HepG2 (cell line): Measurements from ENCODE around the gene ADGRL2. TPM values are rescaled to one million over a fixed set of nuclear protein-coding genes. Genes with fewer than 3 reads are reported as not detected.

Experiments used
- ATAC-seq: fragments of 200-7000 bp; cut with Tn5 transposase; 3 replicates; pipeline ENCODE4 v1.9.1; 2020; ENCODE audit warnings: mild to moderate bottlenecking, moderate library complexity
- BruUV-seq: library from RNA; stranded (reverse); fragments of 400-500 nt; replicated peaks from 2 replicates; lab custom pipeline; 2021; lab: Mats Ljungman, UMichigan
- CTCF ChIA-PET: fragments of 300-600 bp; formaldehyde crosslinking; extraction: SDS; loops from one replicate; lab custom pipeline; 2021; ENCODE audit warnings: low total read pairs, inconsistent platforms, low intra/inter-chr PET ratio; lab: Yijun Ruan, JAX
- POLR2A ChIA-PET: fragments of 350-600 bp; sonication (Branson Sonifier 250); formaldehyde crosslinking; loops from one replicate; lab custom pipeline; 2020; ENCODE audit warnings: antibody characterized with exemption, inconsistent platforms; lab: Yijun Ruan, JAX
- DNase-seq: peaks from one replicate; pipeline ENCODE4 v3.0.0-alpha.2; 2015; ENCODE audit warnings: low spot score
- FAIRE-seq: peaks from 3 replicates; lab custom pipeline; 2011; peaks lifted over from hg19 to GRCh38; lab: Jason Lieb, UNC
- H2AFZ ChIP-seq: one replicate; pipeline ENCODE4 v1.6.1; 2011; ENCODE audit warnings: low read length, inconsistent platforms
- H3K27ac ChIP-seq: fragments of 300-600 bp; 3 replicates; pipeline ENCODE4 v1.8.0; 2011; ENCODE audit warnings: mixed run types, mild to moderate bottlenecking, mixed read lengths, low read length, inconsistent platforms; ENCODE audit not compliant: insufficient read depth; ENCODE audit errors: extremely low read length
- H3K27me3 ChIP-seq, 2 experiments: fragments of 200-600 bp in 1 of 2; 2 replicates in 1 of 2; 3 replicates in 1 of 2; pipeline versions ENCODE4 v1.6.0 to v1.8.0; 2011; ENCODE audit warnings: low read length in 2 of 2, mild to moderate bottlenecking in 2 of 2, moderate library complexity in 2 of 2, inconsistent platforms in 1 of 2; ENCODE audit not compliant: insufficient read depth in 2 of 2, control insufficient read depth in 1 of 2
- H3K36me3 ChIP-seq, 2 experiments: fragments of 200-600 bp in 1 of 2; replicated peaks in 1 of 2; 2 replicates in 1 of 2; 3 replicates in 1 of 2; pipeline versions ENCODE4 v1.5.1 to v1.8.0; 2011; ENCODE audit warnings: low read length in 2 of 2, inconsistent platforms in 1 of 2; ENCODE audit not compliant: insufficient read depth in 2 of 2, control insufficient read depth in 1 of 2
- H3K4me1 ChIP-seq: 2 replicates; pipeline ENCODE4 v1.5.1; 2012; ENCODE audit warnings: low read length, inconsistent platforms; ENCODE audit not compliant: insufficient read depth
- H3K4me2 ChIP-seq: 2 replicates; pipeline ENCODE4 v1.6.0; 2011; ENCODE audit warnings: low read depth, low read length, inconsistent platforms
- H3K4me3 ChIP-seq, 3 experiments: fragments of 200-600 bp in 1 of 3; sonication (generic), shearing (Covaris generic) in 1 of 3; replicated peaks in 1 of 3; 2 replicates each; pipeline ENCODE4 v1.5.1; 2011 to 2016; ENCODE audit warnings: low read length in 3 of 3, inconsistent platforms in 2 of 3, low read depth in 2 of 3, mild to moderate bottlenecking in 2 of 3, control low read depth in 1 of 3, mixed read lengths in 1 of 3; ENCODE audit not compliant: insufficient read depth in 1 of 3
- H3K79me2 ChIP-seq: one replicate; pipeline ENCODE4 v1.6.1; 2011; ENCODE audit warnings: low read length, inconsistent platforms; ENCODE audit not compliant: insufficient read depth
- H3K9ac ChIP-seq: 2 replicates; pipeline ENCODE4 v1.6.0; 2011; ENCODE audit warnings: mild to moderate bottlenecking, low read depth, low read length, inconsistent platforms; ENCODE audit not compliant: insufficient read depth
- H3K9me3 ChIP-seq: 2 replicates; pipeline ENCODE4 v1.5.1; 2012; ENCODE audit warnings: mild to moderate bottlenecking, low read length
- H4K20me1 ChIP-seq: 2 replicates; pipeline ENCODE4 v1.6.0; 2011; ENCODE audit warnings: inconsistent platforms, mild to moderate bottlenecking, low read length, moderate library complexity; ENCODE audit not compliant: insufficient read depth
- GATA4 ChIP-seq: sonication (generic); IDR thresholded peaks from 2 replicates; pipeline ENCODE4 v1.6.1; 2016; ENCODE audit warnings: antibody characterized with exemption, low read depth, borderline replicate concordance
- GLI4 ChIP-seq: sonication (generic); formaldehyde crosslinking; IDR thresholded peaks from 2 replicates; pipeline ENCODE4 v1.5.1; 2020; ENCODE audit warnings: missing genetic modification reagents, mild to moderate bottlenecking, moderate library complexity, borderline replicate concordance
- KLF6 ChIP-seq: IDR thresholded peaks from 2 replicates; pipeline ENCODE4 v1.8.0; 2016; ENCODE audit warnings: missing biosample characterization, missing genetic modification reagents
- MEIS1 ChIP-seq: sonication (generic); formaldehyde crosslinking; IDR thresholded peaks from 2 replicates; pipeline ENCODE4 v1.9.0; 2021; ENCODE audit warnings: mild to moderate bottlenecking, missing genetic modification reagents, moderate library complexity, borderline replicate concordance
- POLR2A ChIP-seq, 2 experiments: IDR thresholded peaks; 2 replicates each; pipeline ENCODE4 v1.6.1; 2011; ENCODE audit warnings: low read depth in 2 of 2, low read length in 2 of 2, mild to moderate bottlenecking in 1 of 2, moderate library complexity in 1 of 2; ENCODE audit not compliant: insufficient read depth in 1 of 2
- SP1 ChIP-seq, 2 experiments: fragments of 450-650 bp in 1 of 2; sonication (generic) in 1 of 2; formaldehyde crosslinking in 1 of 2; IDR thresholded peaks; 2 replicates each; pipeline versions ENCODE4 v1.4.0 to v1.6.1; 2016 to 2020; ENCODE audit warnings: missing genetic modification reagents in 1 of 2
- ZBTB42 ChIP-seq: sonication (generic); formaldehyde crosslinking; IDR thresholded peaks from 2 replicates; pipeline ENCODE4 v1.5.0; 2020; ENCODE audit warnings: mild to moderate bottlenecking, missing genetic modification reagents
- ZNF296 ChIP-seq: sonication (generic); formaldehyde crosslinking; conservative IDR thresholded peaks from 2 replicates; pipeline ENCODE4 v1.5.0; 2020; ENCODE audit warnings: mild to moderate bottlenecking, missing genetic modification reagents
- ZNF460 ChIP-seq: sonication (generic); formaldehyde crosslinking; IDR thresholded peaks from 2 replicates; pipeline ENCODE4 v1.5.1; 2020; ENCODE audit warnings: missing genetic modification reagents, mild to moderate bottlenecking, borderline replicate concordance
- WGBS: methylation state at CpG from one replicate; pipeline ENCODE4 v1.1.6; 2017; ENCODE audit warnings: low lambda C conversion rate; 5-methylcytosine and 5-hydroxymethylcytosine counted together
- in situ Hi-C: cut with HindIII; loops from 2 replicates; pipeline ENCODE4 v1.10.0; 2017; ENCODE audit warnings: low pct_unique_long_range_greater_than_20kb; ENCODE audit not compliant: extremely low pct_ligation_motif_present
- intact Hi-C: fragments of 100-400 bp; cut with micrococcal nuclease; formaldehyde crosslinking; loops from one replicate; pipeline ENCODE4 v1.10.0; 2022; ENCODE audit not compliant: unreplicated experiment
- polyA plus RNA-seq, 8 experiments: library from polyadenylated mRNA; depleted of rRNA in 3 of 8; stranded (reverse) in 7 of 8; unstranded in 1 of 8; fragments of >200 nt; fragmentation: Illumina TruSeq in 4 of 8; extraction: Trizol in 4 of 8; gene quantifications; 2 replicates each; pipeline versions ENCODE4 v1.2.1 to v1.2.3, GENCODE V29; 2011 to 2016; ENCODE audit warnings: low read depth in 4 of 8, missing spikeins in 1 of 8, mixed read lengths in 1 of 8; ENCODE audit not compliant: insufficient read depth in 1 of 8
- total RNA-seq, 5 experiments: library from RNA; depleted of rRNA; stranded (reverse); fragments of >200 nt; fragmentation: Illumina TruSeq; extraction: Trizol; gene quantifications; 2 replicates each; pipeline ENCODE4 v1.2.3, GENCODE V29; 2016; ENCODE audit warnings: low read depth in 1 of 5
- TF ChIP-seq, protein P1 (sequence below): sonication (generic); formaldehyde crosslinking; IDR thresholded peaks from 2 replicates; pipeline ENCODE4 v1.5.1; 2020; ENCODE audit warnings: mild to moderate bottlenecking, missing genetic modification reagents, borderline replicate concordance
- TF ChIP-seq, protein P2 (sequence below): sonication (generic); formaldehyde crosslinking; IDR thresholded peaks from 2 replicates; pipeline ENCODE4 v1.5.1; 2020; ENCODE audit warnings: mild to moderate bottlenecking, missing genetic modification reagents, moderate library complexity
- TF ChIP-seq, protein P3 (sequence below): sonication (generic); formaldehyde crosslinking; IDR thresholded peaks from 2 replicates; pipeline ENCODE4 v1.4.0; 2020; ENCODE audit warnings: mild to moderate bottlenecking, missing genetic modification reagents
- TF ChIP-seq, protein P4 (sequence below): sonication (generic); formaldehyde crosslinking; IDR thresholded peaks from 2 replicates; pipeline ENCODE4 v1.4.0; 2020; ENCODE audit warnings: low read depth, mild to moderate bottlenecking, missing genetic modification reagents

ADGRL2 gene
- total and polyA plus RNA-seq, 2 of the 13 experiments (the other 11 are each of a cell fraction or from before 2014, with no cell fraction given): 15.3 to 31.6 TPM

DNA sequence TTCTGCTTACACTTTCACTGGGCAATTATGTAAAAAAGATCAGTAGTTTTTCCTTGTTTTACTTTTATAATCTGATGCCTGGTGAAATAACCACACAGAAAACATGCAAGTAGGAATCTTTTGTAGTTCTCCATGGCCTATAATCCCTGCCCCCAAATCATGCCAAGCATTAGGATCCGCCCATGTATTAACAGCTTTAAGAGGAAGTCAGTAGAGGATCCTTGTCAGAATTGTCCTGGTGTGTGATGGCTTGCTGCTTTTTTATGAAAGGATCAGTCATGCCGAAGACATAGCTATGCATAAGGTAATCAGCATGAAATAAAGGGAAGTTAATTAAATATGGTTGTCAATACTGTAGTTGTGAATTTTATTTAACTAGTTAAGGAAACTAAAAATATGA is 20.0 kb downstream of the ADGRL2 start:
- Histone ChIP-seq H3K4me3 (no peak overlapping the region), H3K79me2 (peaks cover 19% of the 10 kb centered on the region), H3K27ac (no peak overlapping the region)
- 50% methylated on average over 2 of the region's 2 CpGs for WGBS
- no peak for DNase-seq
- TF ChIP-seq SP1 (IDR thresholded peaks at IDR 0.05) (no peak), SP1 (CRISPR knock-in tag; IDR thresholded peaks at IDR 0.05) (no peak), POLR2A (IDR thresholded peaks at IDR 0.05; ENCODE audit: insufficient read depth in 1 of 2, low read depth in 2 of 2, low read length in 2 of 2) (no peak), GATA4 (no peak), ZNF296 (CRISPR knock-in tag) (no peak), ZBTB42 (no peak), ZNF460 (no peak), GLI4 (CRISPR knock-in tag) (no peak), MEIS1 (CRISPR knock-in tag) (no peak), KLF6 (CRISPR knock-in tag) (no peak)
- TF ChIP-seq, protein P1, sequence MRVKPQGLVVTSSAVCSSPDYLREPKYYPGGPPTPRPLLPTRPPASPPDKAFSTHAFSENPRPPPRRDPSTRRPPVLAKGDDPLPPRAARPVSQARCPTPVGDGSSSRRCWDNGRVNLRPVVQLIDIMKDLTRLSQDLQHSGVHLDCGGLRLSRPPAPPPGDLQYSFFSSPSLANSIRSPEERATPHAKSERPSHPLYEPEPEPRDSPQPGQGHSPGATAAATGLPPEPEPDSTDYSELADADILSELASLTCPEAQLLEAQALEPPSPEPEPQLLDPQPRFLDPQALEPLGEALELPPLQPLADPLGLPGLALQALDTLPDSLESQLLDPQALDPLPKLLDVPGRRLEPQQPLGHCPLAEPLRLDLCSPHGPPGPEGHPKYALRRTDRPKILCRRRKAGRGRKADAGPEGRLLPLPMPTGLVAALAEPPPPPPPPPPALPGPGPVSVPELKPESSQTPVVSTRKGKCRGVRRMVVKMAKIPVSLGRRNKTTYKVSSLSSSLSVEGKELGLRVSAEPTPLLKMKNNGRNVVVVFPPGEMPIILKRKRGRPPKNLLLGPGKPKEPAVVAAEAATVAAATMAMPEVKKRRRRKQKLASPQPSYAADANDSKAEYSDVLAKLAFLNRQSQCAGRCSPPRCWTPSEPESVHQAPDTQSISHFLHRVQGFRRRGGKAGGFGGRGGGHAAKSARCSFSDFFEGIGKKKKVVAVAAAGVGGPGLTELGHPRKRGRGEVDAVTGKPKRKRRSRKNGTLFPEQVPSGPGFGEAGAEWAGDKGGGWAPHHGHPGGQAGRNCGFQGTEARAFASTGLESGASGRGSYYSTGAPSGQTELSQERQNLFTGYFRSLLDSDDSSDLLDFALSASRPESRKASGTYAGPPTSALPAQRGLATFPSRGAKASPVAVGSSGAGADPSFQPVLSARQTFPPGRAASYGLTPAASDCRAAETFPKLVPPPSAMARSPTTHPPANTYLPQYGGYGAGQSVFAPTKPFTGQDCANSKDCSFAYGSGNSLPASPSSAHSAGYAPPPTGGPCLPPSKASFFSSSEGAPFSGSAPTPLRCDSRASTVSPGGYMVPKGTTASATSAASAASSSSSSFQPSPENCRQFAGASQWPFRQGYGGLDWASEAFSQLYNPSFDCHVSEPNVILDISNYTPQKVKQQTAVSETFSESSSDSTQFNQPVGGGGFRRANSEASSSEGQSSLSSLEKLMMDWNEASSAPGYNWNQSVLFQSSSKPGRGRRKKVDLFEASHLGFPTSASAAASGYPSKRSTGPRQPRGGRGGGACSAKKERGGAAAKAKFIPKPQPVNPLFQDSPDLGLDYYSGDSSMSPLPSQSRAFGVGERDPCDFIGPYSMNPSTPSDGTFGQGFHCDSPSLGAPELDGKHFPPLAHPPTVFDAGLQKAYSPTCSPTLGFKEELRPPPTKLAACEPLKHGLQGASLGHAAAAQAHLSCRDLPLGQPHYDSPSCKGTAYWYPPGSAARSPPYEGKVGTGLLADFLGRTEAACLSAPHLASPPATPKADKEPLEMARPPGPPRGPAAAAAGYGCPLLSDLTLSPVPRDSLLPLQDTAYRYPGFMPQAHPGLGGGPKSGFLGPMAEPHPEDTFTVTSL (CRISPR knock-in tag): no peak
- TF ChIP-seq, protein P2, sequence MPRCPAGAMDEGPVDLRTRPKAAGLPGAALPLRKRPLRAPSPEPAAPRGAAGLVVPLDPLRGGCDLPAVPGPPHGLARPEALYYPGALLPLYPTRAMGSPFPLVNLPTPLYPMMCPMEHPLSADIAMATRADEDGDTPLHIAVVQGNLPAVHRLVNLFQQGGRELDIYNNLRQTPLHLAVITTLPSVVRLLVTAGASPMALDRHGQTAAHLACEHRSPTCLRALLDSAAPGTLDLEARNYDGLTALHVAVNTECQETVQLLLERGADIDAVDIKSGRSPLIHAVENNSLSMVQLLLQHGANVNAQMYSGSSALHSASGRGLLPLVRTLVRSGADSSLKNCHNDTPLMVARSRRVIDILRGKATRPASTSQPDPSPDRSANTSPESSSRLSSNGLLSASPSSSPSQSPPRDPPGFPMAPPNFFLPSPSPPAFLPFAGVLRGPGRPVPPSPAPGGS: no peak
- TF ChIP-seq, protein P3, sequence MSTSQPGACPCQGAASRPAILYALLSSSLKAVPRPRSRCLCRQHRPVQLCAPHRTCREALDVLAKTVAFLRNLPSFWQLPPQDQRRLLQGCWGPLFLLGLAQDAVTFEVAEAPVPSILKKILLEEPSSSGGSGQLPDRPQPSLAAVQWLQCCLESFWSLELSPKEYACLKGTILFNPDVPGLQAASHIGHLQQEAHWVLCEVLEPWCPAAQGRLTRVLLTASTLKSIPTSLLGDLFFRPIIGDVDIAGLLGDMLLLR: no peak
- TF ChIP-seq, protein P4, sequence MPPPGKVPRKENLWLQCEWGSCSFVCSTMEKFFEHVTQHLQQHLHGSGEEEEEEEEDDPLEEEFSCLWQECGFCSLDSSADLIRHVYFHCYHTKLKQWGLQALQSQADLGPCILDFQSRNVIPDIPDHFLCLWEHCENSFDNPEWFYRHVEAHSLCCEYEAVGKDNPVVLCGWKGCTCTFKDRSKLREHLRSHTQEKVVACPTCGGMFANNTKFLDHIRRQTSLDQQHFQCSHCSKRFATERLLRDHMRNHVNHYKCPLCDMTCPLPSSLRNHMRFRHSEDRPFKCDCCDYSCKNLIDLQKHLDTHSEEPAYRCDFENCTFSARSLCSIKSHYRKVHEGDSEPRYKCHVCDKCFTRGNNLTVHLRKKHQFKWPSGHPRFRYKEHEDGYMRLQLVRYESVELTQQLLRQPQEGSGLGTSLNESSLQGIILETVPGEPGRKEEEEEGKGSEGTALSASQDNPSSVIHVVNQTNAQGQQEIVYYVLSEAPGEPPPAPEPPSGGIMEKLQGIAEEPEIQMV (CRISPR knock-in tag): no peak
- TF ChIP-seq, all 625 proteins: peak for 0
- no TSS peak for BruUV-seq
- no peak overlapping the region for H2AFZ ChIP-seq
- no peaks in the 10 kb centered on the region for H3K36me3 ChIP-seq
- FAIRE-seq (no peak), ATAC-seq (no peak)
- no peaks in the 10 kb centered on the region for H4K20me1 ChIP-seq
- no peaks in the 10 kb centered on the region for H3K9me3 ChIP-seq
- no peaks in the 10 kb centered on the region for H3K27me3 ChIP-seq
- ChIA-PET POLR2A (no interaction called here), CTCF (no interaction called here)
- intact Hi-C loops (no loop called here), in situ Hi-C loops (no loop called here)
- H3K4me1 ChIP-seq: no peaks in the 10 kb centered on the region
- H3K9ac ChIP-seq: no peak overlapping the region
- H3K4me2 ChIP-seq: no peak overlapping the region
